Neural cell (in vitro differentiated cells): Measurements from ENCODE around the gene XXYLT1.

Source experiments
- EP300 ChIP-seq: fragments of 450-650 bp; conservative IDR thresholded peaks from 2 replicates; pipeline ENCODE4 v1.6.1; 2014; ENCODE audit warnings: antibody characterized with exemption, mild to moderate bottlenecking, moderate library complexity; ENCODE audit not compliant: poor library complexity, severe bottlenecking
- EZH2 ChIP-seq: fragments of 200-600, 300-800 bp; shearing (Covaris generic), sonication (generic); IDR thresholded peaks from 2 replicates; pipeline ENCODE4 v1.6.1; 2014; ENCODE audit warnings: antibody characterized with exemption, low read length, borderline replicate concordance, mild to moderate bottlenecking; ENCODE audit not compliant: insufficient read depth, poor library complexity, severe bottlenecking
- POLR2AphosphoS5 ChIP-seq: IDR thresholded peaks from 2 replicates; pipeline ENCODE4 v1.6.1; 2012
- TF ChIP-seq, protein P1 (sequence below): fragments of 450-650 bp; IDR thresholded peaks from 2 replicates; pipeline ENCODE4 v1.5.1; 2014; ENCODE audit warnings: antibody characterized with exemption, mild to moderate bottlenecking, moderate library complexity; ENCODE audit not compliant: poor library complexity, severe bottlenecking
- TF ChIP-seq, protein P2 (sequence below): IDR thresholded peaks from 2 replicates; pipeline ENCODE4 v1.6.1; 2012; ENCODE audit warnings: borderline replicate concordance

DNA sequence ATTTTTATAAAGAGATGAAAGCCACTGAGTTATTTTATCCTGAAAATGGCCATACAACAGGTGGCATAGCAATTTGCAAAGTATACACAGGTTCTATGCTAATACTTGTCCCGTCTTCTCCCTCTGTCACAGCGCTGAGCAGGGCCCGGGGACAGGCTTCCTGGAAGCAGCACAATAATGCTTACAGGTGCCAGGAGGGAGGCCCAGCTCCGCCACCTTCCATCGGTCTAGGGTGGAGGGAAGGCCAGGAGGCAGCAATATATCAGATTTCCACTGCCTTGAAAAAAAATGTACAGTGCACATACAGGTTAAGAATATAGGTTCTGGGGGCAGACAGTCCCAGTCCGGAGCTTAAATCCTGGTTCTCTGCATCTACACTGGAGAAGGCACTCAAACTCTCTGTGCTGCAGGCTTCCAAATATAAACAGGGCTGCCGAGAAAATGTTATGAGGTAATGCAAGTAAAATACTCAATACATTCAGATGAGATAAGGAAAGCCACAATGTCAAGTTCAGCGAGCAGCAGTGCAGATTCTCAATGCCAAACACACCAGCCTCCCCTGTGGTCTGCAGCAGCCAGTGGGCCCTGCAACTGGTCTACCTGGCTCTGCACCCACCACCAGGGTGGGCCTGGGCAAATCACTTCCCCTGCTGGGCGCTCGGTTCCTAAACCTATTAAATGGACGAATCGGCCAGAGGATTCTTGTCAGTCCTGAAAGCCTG lies 189.6 kb downstream of the XXYLT1 start:
- TF ChIP-seq, protein P1, sequence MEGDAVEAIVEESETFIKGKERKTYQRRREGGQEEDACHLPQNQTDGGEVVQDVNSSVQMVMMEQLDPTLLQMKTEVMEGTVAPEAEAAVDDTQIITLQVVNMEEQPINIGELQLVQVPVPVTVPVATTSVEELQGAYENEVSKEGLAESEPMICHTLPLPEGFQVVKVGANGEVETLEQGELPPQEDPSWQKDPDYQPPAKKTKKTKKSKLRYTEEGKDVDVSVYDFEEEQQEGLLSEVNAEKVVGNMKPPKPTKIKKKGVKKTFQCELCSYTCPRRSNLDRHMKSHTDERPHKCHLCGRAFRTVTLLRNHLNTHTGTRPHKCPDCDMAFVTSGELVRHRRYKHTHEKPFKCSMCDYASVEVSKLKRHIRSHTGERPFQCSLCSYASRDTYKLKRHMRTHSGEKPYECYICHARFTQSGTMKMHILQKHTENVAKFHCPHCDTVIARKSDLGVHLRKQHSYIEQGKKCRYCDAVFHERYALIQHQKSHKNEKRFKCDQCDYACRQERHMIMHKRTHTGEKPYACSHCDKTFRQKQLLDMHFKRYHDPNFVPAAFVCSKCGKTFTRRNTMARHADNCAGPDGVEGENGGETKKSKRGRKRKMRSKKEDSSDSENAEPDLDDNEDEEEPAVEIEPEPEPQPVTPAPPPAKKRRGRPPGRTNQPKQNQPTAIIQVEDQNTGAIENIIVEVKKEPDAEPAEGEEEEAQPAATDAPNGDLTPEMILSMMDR, result no peak
- TF ChIP-seq, protein P2, sequence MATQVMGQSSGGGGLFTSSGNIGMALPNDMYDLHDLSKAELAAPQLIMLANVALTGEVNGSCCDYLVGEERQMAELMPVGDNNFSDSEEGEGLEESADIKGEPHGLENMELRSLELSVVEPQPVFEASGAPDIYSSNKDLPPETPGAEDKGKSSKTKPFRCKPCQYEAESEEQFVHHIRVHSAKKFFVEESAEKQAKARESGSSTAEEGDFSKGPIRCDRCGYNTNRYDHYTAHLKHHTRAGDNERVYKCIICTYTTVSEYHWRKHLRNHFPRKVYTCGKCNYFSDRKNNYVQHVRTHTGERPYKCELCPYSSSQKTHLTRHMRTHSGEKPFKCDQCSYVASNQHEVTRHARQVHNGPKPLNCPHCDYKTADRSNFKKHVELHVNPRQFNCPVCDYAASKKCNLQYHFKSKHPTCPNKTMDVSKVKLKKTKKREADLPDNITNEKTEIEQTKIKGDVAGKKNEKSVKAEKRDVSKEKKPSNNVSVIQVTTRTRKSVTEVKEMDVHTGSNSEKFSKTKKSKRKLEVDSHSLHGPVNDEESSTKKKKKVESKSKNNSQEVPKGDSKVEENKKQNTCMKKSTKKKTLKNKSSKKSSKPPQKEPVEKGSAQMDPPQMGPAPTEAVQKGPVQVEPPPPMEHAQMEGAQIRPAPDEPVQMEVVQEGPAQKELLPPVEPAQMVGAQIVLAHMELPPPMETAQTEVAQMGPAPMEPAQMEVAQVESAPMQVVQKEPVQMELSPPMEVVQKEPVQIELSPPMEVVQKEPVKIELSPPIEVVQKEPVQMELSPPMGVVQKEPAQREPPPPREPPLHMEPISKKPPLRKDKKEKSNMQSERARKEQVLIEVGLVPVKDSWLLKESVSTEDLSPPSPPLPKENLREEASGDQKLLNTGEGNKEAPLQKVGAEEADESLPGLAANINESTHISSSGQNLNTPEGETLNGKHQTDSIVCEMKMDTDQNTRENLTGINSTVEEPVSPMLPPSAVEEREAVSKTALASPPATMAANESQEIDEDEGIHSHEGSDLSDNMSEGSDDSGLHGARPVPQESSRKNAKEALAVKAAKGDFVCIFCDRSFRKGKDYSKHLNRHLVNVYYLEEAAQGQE, result no peak
- TF ChIP-seq EZH2 (no peak), POLR2AphosphoS5 (no peak), EP300 (no peak)
